ENCODE results near the gene SLC38A4.

GRCh38 chr12:46783871-46784270 is 41.9 kb downstream of the SLC38A4 start:
- TF ChIP-seq CTCF (IDR thresholded peaks at IDR 0.05; ENCODE audit: low read depth, low read length) (no peak), EZH2phosphoT487 (IDR thresholded peaks at IDR 0.05; ENCODE audit: low read depth) (no peak)
